GM19397 (cell line): ENCODE measurements around the gene NDUFA11.

Experiments used
- ATAC-seq: cut with Tn5 transposase; IDR thresholded peaks from one replicate; pipeline ENCODE4 v1.9.1; 2021; ENCODE audit warnings: mild to moderate bottlenecking, moderate library complexity; ENCODE audit not compliant: unreplicated experiment

The NDUFA11 gene

GRCh38 chr19:5910638-5910907, 7.0 kb upstream of the NDUFA11 start:
- ATAC-seq: no peak

- ATAC-seq: no peak
These were observed 5.3 kb upstream of the NDUFA11 start for GRCh38 chr19:5908773-5909442.

GRCh38 chr19:5907241-5907640, 3.7 kb upstream of the NDUFA11 start:
- ATAC-seq: no peak

GRCh38 chr19:5905114-5905778, 1.7 kb upstream of the NDUFA11 start:
- ATAC-seq: no peak

- ATAC-seq: peak; percentile 76
These were observed 943 bp upstream of the NDUFA11 start, which contains the start of gene VMAC for GRCh38 chr19:5904352-5905113. VMAC (plus strand) TSS chr19:5904872; CDS start chr19:5904891, 19 bp downstream.

DNA sequence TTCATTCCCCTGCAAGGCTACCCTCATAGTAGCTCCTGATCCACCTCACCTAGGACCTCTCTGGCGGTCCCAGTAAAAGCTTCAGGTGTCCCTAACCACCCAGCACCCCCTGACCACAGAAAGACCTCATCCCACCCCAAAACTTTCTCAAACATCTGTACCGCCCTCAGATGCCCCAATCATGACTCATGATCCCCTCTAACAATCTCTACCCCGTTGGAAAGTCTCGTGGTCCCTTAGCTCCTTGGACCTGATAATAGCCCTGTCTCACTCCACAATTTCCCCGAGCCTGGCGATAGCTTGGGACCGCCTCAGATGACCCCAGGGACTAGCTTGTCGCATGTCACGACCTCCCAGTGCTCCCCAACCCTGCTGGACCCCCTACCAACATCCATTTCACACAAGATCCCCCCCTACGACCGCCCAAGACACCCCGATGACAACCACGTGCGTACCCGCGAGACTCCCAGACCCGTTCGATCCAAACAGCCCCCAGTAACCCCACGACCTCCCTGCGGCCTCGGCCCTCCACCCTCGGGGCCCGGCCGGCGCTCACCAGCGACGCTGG, 450 bp downstream of the NDUFA11 start:
- no peak for ATAC-seq

GRCh38 chr19:5900976-5901375, 2.6 kb downstream of the NDUFA11 start:
- no peak for ATAC-seq

- ATAC-seq: no peak
These were observed 3.7 kb downstream of the NDUFA11 start for GRCh38 chr19:5899728-5900526.

DNA sequence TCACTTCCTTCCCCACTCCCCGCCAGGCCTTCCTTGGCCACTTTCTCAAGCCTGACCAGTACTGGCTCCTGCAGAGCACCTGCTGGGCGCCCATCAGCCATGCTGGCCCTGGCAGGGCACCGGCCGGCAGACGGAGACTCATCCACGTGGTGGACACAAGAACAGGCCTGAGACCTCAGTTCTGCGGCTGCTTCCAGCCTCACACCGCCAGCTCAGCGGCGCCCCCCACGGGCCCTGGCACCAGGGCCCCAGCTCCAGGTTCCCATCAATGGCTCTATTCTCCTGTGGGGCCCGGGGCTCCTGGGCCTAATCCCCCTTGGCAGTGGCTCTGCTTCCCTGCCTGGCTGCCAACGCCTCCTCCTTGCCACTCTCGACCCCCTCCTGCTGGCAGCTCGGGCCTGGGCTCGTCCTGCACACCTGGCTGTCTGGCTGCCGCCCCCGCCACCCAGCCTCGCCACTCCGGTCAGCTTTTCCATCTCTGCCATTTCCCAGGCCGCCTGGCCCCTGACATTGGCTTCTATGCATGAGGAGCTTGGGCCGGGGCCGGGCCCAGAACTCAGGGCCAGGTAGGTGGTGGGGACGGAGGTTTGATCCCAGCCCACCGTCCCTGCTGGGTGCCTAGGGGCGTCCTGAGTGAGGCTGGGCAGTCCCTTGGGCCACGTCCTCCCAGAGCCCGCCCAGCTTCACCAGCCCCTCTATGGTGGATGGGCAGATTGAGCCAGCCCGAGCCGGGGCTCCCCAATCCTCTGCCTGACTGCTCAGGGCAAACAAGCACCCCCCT, 6.2 kb downstream of the NDUFA11 start:
- no peak for ATAC-seq

- no peak for ATAC-seq
These were observed 7.1 kb downstream of the NDUFA11 start for GRCh38 chr19:5896365-5897076.

- ATAC-seq: no peak
These were observed 7.7 kb downstream of the NDUFA11 start for GRCh38 chr19:5895890-5896289.

DNA sequence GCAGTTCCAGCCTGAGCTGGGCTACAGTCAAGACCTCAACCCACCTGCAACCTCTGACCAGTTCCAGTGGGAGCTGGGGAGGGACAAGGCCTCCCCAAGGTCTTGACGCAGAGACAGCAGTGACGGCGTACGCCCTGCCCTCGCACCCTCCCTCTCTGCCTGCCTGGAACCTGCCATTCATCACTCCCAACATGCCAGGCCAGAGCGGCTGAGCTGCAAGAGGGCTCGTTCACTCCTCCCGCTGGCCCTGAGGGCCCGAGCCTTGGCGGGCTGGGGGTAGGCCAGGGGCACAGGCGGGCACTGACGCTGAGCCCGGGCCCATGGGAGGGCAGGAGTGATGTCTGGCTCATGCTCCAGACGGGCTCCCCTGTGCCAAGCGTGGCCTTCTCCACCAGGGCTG, 8.2 kb downstream of the NDUFA11 start:
- ATAC-seq: no peak

DNA sequence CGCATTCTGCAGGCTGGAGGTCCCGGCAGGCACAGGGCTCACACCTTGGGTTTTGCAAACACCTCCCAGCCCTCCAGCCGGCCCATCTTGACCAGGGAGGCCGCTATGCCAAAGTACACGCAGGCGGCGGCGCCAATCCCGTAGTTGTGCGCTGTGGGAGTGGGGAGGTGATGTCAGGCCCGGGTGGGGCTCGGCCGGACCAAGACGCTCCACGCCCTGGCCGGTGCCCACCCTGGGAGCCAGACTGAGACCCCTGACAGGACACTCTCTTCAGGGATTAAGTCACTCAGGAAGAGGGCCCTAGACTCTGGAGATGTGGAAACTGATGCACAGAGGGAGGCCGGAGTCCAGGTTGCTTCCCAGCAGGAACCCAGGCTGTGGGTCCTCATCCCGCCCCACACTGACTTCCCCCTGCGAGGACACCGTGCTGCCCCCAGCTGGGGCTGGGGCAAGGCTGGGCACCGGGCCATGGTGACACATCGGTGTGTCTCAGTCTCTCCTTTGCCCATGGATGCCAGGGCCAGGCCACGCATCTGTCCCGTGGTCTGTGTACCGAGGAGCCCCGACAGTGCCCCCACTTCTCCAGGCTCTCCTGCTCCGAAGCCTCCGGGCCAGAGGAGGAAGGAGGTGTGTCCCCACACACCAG, 8.8 kb downstream of the NDUFA11 start:
- no peak for ATAC-seq

DNA sequence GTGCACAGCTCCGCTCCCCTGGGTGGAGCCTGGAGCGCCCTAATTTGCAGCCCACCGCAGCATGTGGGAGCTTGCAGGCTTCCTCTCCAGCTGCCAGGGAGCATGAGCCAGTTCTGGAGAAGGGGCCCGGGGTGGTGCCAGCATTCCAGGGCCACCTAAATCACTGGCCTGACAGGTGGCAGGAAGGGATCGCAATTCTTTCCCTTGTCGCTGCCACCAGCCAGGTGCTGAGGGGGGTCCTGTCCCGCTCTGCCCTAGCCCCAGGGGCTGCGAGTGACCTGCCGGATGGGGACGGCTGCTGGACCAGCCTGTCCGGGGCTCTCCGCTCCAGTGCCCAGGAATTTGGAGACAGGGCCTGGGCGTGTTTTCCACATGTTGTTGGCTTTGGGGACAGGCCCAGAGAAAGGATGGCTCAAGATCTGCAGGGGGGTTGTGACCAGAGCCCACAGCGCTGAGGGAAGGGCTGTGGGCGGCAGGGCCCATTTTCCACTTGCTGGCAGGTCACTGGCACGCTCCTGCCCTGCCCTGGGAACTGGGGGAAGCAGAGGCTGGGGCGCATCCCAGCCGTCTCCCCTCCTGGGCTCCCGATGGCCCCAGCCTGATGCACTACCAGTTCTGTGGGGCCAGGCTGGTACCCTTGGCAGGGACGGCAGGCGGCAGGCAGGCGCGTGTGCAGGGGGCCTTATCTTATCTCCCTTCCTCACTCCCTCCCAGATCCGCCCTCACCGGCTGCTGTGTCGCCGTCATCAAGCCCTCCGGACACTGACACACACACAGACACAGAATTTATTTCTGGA, 9.5 kb downstream of the NDUFA11 start:
- no peak for ATAC-seq

- ATAC-seq: no peak
These were observed 10.2 kb downstream of the NDUFA11 start for GRCh38 chr19:5893296-5893903.

- no peak for ATAC-seq
These were observed 10.8 kb downstream of the NDUFA11 start for GRCh38 chr19:5892772-5893275.

DNA sequence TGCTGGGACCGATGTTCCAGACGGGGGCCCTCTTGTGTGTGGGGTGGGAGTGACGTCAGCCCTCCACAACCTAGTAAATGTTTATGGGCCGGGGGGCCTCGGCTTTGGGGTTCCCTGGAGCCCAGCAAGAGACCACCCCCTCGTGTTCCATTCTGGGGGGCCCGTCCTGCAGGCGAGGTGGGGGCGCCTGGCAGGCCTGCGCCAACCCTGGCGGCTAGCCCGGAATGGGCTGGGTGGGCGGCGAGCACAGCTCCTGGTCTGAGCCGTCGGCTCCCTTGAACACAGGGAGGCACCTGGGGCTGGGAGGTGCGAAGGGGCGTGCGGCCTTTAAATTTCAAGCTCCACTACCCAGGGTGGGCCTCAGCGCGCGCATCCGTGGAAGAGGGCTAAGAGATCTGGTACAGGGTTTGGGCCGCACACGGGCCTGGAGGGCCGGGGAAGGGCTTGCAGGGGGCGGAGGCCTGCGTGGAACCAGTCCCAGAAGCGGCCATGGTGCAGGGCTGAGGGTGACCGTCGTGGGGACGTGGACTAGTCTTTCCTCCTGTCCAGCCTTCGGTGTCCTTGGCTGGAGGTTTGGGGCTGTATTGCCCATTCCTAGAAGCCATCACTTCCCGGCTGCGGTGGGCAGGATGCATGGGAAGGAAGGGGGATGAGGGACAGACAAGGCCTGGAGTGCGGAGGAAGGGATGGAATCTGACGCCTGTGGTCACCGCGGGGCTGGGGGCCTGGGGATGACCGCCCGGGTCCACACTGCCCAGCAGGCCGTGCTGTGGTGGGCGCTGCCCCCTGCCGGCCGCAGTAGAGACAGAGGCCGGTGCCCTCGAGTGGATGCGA, 11.4 kb downstream of the NDUFA11 start:
- ATAC-seq: no peak
